Measurements from ENCODE around the gene KIAA0825.

The KIAA0825 gene

DNA sequence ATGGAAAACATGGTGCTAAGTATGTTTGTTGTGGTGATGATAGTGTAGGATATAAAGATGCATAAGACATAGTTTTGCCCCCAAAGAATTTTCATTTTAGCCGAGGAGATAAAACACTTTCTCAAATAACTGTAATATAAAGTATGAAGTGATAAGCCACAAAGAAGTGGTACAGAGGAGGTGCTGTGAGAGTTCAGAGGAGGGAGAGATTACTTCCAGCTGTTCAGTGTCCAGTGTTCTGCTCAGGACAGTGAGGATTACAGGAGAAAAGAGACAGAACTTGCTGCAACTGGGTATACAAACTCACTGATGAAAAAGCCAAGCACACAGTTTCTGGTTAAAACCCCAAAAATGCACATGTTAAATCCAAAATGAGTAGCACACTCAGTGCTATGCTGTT lies 309.3 kb downstream of the KIAA0825 start:
- TF ChIP-seq, protein P1, sequence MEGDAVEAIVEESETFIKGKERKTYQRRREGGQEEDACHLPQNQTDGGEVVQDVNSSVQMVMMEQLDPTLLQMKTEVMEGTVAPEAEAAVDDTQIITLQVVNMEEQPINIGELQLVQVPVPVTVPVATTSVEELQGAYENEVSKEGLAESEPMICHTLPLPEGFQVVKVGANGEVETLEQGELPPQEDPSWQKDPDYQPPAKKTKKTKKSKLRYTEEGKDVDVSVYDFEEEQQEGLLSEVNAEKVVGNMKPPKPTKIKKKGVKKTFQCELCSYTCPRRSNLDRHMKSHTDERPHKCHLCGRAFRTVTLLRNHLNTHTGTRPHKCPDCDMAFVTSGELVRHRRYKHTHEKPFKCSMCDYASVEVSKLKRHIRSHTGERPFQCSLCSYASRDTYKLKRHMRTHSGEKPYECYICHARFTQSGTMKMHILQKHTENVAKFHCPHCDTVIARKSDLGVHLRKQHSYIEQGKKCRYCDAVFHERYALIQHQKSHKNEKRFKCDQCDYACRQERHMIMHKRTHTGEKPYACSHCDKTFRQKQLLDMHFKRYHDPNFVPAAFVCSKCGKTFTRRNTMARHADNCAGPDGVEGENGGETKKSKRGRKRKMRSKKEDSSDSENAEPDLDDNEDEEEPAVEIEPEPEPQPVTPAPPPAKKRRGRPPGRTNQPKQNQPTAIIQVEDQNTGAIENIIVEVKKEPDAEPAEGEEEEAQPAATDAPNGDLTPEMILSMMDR (conservative IDR thresholded peaks at IDR 0.05; ENCODE audit: low read length) = no peak
- no peak overlapping the region for H3K4me3 ChIP-seq (ENCODE audit: low read length)

DNA sequence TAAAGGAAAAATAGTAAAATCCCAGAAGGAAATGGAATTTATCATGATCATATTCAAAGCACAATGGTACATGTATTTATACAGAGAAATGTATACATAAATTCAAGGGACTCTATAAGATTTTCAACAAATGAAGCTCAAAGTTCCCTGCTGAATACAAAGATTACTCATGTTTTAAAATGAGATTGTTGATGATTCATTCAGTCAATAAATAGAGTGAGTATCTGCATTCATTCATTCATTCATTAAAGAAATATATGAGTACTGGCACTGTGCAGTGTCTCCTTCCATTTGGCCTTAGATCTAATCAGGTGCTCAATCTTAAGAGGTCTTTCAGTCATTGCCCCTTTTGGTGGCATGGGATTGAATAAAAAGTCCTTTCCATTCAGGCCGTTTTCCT lies 310.0 kb downstream of the KIAA0825 start:
- DNase-seq (ENCODE audit: low read depth) = no peak
- TF ChIP-seq, protein P1 (conservative IDR thresholded peaks at IDR 0.05; ENCODE audit: low read length) = no peak
- H3K4me3 ChIP-seq (ENCODE audit: low read length) = no peak overlapping the region

More for the DNA sequence above, 309.3 kb downstream of the KIAA0825 start:
- no peak for DNase-seq (ENCODE audit: low read depth)

DNA sequence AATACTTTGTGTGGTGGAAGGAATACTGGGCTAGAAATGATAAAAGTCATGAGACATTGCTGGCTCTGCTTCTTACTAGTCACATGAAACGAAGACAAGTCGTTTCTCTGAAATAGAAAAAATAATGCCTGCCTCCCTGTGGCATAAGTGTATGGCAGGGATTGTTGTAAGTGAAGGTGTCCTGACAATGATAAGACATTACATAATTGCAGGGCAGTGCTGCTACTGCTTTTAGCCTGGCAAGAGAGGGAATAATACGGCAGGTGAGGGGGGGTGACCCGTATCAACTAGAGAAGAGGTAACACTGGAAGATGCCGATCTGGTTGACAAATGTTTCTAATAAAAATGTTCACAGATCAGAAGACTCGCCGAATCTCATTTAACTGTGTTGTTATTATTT lies 314.3 kb downstream of the KIAA0825 start:
- no peak for DNase-seq (ENCODE audit: low read depth)
- TF ChIP-seq, protein P1 (conservative IDR thresholded peaks at IDR 0.05; ENCODE audit: low read length) = no peak
- no peak overlapping the region for H3K4me3 ChIP-seq (ENCODE audit: low read length)

DNA sequence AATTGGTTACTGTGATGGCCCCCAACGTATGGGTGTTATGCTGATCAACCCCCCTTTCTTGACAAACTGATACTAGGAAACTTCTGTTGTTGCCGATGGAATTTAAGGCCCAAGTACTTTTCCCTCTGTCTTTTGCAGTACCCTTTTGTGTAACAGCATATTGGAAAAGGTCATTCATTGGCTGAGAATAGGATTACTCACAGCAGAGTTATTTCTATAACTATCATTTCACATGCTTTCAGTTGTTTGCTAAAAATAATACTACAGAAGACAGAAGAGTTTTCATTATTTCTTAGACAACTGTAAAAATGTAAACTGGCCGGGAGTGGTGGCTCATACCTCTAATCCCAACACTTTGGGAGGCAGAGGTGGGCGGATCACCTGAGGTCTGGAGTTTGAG lies 329.5 kb downstream of the KIAA0825 start:
- no peak overlapping the region for H3K4me3 ChIP-seq (ENCODE audit: low read length)
- TF ChIP-seq, protein P1 (conservative IDR thresholded peaks at IDR 0.05; ENCODE audit: low read length) = no peak
- peak; percentile 75 for DNase-seq (ENCODE audit: low read depth)

DNA sequence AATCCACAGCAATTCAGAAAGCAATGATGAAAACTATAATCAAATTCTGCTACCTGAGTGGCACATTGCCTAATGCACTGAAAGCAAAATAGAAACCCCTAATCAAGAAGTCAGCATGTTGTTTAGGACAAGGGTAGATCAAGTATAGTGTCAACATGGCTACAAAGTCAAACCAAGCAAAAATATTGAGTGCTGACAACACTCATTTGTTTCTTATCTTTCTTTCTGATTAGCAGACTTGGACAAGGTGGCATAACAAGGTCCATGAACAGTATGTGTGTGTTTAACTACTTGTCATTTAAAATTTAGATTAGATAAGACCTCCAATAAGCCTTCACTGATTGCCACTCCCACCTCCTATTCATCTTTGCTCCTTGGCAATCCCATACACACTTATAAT lies 332.4 kb downstream of the KIAA0825 start:
- H3K4me3 ChIP-seq (ENCODE audit: low read length) = no peak overlapping the region
- DNase-seq (ENCODE audit: low read depth) = no peak
- TF ChIP-seq, protein P1 (conservative IDR thresholded peaks at IDR 0.05; ENCODE audit: low read length) = no peak

DNA sequence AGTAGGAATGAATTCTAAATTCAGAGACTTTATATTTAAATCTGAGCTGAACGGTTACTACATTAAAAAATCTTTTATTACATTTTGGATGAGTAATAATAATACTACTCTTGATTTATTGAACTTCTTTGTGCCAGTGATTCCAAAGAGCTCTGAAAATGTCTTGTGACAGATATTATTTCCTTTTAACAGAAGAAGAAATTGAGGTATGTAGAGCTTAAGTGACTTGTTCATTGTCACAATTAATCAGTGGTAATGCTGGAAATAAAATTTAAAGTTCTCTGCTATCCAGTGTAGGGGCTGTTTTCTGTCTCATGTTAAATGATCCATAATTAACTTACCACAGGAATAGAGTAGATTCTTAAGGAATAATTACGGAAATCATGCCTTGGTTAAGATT lies 335.3 kb downstream of the KIAA0825 start:
- TF ChIP-seq, protein P1 (conservative IDR thresholded peaks at IDR 0.05; ENCODE audit: low read length) = no peak
- no peak overlapping the region for H3K4me3 ChIP-seq (ENCODE audit: low read length)
- no peak for DNase-seq (ENCODE audit: low read depth)

DNA sequence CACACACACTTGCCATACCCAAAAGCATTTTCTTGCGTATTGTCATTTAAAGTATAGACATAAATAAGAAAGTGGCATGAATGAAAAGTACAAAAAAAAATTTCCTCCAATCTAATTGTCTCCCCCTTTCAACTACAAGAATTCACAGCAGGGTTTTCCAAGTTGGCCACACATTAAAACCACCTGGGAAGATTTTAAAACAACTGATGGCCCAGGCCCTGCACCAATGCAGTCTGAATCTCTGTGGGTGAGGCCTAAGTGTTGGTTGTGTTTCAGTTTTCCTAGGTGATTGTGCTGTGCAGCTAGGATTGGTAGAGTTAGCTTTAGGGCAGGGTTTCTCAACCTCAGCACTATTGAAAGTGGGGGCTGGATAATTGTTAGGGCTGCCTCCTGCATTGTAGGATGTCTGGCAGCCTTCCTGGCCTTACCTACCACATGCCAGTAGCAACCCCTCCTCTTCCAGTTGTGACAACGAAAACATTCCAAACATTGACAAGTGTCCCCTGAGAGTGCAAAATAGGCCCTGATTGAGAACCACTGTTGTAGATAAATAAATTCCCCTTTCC lies 337.1 kb downstream of the KIAA0825 start:
- DNase-seq (ENCODE audit: low read depth) = no peak
- H3K4me3 ChIP-seq (ENCODE audit: low read length) = no peak overlapping the region
- TF ChIP-seq, protein P1 (conservative IDR thresholded peaks at IDR 0.05; ENCODE audit: low read length) = no peak
